HG02798 (cell line): ENCODE measurements around the gene PATJ.
"Not testable (repeated sequence)": the region's sequence is repeated elsewhere in the genome, so short reads cannot be mapped to it uniquely, and the experiment has no call there.

Experiments
- ATAC-seq: cut with Tn5 transposase; IDR thresholded peaks from one replicate; pipeline ENCODE4 v1.9.1; 2021; ENCODE audit warnings: mild to moderate bottlenecking; ENCODE audit not compliant: unreplicated experiment, poor library complexity

PATJ gene

GRCh38 chr1:62128745-62129144 is 386.5 kb downstream of the PATJ start:
- no peak for ATAC-seq

DNA sequence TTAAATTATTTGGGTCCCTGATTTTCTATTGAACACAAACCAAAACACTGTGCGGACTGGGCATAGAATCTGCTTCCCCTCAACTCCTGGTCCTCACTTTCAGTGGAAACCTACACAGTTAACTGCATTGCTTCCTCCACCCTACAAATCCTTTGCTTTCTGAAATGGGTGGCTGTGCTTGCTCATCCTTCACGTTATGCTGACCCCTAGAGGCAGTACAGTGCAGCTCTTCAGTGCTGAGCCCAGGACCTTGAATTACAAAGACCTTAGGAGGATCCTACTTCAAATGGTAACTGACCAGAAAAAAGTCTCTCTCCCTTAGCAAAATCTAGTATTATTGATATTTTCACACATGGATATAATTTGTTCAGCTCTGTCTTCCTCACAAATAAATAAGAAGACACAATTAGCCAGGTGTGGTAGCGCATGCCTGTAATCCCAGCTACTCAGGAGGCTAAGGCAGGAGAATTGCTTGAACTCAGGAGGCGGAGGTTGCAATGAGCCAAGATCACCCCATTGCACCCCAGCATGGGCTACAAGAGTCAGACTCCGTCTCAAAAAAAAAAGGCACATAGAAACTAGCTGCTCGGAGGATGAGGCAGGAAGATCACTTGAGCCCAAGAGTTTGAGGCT is 388.9 kb downstream of the PATJ start:
- ATAC-seq: peak; percentile 97

DNA sequence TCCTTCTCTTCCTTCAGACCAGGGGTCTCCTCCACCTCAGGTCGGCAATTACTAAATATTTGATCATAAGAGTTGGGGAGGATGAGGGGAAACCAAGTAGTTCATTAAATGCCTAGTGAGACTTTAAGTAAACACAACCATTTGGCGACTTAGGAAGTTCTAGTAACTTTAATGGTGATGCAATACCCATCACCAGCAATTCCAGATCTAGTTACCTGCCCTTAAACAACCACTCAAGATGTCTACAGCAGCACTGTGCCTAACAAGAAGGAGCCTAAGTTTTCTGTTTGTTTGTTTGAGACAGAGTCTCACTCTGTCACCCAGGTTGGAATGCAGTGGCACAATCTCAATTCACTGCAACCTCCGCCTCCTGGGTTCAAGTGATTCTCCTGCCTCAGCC is 395.7 kb downstream of the PATJ start:
- ATAC-seq: no peak

DNA sequence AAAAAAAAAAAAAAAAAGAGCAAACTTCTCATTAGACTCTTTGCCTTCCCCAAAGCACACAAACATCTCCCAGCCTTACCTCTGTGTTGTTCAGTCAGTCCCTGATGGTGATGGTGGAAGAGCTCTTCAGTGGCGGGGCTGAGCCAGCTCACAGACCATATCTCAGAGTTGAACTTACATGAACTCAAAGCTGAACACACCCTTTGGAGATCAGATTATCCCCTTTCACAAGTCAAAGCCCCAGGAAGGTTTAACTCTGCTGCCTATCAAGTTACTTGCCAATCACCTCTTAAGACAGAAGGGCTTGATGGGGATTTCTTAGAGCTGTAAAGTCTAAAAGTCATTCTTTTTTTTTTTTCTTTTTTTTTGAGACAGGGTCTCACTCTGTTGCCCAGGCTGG is 397.1 kb downstream of the PATJ start:
- ATAC-seq: no peak

- no peak for ATAC-seq
Observed at GRCh38 chr1:62140666-62141065, 398.4 kb downstream of the PATJ start.

GRCh38 chr1:62142496-62142895 is 400.2 kb downstream of the PATJ start:
- no peak for ATAC-seq

DNA sequence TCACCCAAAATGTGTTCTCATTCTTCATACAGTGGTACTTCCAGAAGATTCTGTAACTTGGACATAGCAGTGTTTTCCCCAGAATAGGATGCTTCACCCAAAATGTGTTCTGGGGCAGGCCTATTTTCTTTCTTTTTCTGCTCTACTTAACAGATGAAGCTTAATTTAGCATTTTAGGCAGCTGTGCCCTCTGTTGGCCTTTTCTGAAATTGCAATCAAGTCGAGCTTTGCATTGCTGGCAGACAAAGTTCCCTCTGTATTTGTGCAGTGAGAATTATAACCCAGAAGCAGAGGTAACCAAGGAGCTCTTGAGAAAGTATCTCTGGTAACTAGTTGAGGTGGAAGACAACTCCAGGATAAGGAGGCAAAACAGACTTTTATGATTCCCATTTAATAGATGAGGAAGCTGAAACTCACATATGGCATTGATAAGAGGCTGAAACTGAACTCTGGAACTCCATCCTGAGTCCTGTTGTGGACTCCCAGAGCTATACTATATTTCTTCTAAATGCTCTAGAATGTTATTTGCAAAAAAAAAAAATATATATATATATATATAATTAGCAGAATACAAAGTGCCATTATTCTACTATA is 402.1 kb downstream of the PATJ start:
- peak; percentile 80 for ATAC-seq

DNA sequence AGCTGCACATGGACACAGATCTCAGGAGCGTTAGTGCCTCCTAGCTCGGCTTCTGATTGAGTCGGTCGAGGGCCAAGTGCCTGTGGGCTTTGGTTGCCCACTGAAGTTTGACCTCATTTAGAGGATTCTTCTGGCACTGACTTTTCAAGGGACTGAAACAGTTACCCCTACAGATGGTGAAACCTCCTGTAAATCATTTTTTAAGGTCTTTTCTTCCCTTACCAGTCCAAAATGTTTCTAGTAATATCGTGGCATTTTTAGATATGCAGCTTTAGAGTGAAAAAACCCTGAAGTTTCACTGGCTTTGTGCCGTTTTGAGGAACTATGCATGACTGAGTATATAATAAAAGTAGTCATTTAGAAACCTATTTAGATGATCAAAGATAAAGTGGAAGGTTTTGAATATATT is 417.7 kb downstream of the PATJ start:
- ATAC-seq: no peak

- no peak for ATAC-seq
Observed at GRCh38 chr1:62161711-62162110, 419.4 kb downstream of the PATJ start.

DNA sequence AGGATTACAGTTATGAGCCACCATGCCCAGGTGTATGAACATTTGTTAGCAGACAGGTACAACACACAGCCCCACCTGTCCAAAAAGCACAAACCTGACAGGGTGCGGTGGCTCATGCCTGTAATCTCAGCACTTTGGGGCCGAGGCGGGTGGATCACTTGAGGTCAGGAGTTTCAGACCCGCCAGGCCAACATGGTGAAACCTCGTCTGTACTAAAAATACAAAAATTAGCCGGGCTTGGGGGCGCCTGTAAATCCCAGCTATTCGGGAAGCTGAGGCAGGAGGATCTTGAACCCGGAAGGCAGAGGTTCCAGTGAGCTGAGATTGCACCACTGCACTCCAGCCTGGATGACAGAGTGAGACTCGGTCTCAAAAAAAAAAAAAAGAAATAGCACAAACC is 428.1 kb downstream of the PATJ start:
- not testable (repeated sequence) for ATAC-seq

- ATAC-seq: no peak
Observed at GRCh38 chr1:62175568-62176179, 433.4 kb downstream of the PATJ start.

- ATAC-seq: no peak
Observed at GRCh38 chr1:62176597-62177312, 434.5 kb downstream of the PATJ start.

DNA sequence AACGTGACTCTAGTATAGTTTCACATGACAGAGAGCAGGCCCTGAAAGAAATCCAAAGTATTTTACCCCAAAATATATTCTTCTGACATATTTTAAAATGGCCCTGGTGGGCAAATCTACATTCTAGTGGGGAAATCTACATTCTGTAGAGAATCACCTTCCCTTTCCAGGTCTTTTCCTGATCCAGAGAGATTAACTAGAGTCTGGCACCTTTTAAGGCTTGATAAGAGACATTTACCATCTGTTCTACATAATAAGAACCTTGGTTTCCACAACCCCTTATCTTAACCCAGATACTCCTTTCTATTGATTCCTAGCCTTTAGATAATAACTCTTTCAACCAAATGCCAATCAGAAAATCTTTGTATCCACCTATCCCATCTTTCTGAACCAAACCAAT is 435.3 kb downstream of the PATJ start:
- ATAC-seq: no peak

DNA sequence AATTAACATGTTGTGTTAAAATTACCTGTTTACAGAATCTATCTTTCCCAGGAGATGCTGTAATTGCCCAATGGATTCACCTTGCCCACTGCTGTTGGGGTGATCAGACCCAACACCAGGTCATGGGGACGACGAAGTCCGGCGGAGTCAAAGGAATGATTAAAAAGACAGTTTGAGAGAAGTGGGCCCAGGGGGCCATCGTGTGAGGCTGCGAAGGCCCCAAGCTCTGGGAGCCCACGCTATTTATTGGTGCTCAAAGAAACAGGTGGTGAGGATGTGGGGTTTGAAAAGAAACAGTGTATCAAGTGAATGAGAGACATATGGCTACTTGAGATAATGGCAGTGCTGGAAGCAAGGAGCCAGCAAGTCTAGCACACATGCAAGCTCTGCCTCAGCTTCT is 436.1 kb downstream of the PATJ start:
- no peak for ATAC-seq

GRCh38 chr1:62180054-62180453 is 437.8 kb downstream of the PATJ start:
- not testable (repeated sequence) for ATAC-seq

DNA sequence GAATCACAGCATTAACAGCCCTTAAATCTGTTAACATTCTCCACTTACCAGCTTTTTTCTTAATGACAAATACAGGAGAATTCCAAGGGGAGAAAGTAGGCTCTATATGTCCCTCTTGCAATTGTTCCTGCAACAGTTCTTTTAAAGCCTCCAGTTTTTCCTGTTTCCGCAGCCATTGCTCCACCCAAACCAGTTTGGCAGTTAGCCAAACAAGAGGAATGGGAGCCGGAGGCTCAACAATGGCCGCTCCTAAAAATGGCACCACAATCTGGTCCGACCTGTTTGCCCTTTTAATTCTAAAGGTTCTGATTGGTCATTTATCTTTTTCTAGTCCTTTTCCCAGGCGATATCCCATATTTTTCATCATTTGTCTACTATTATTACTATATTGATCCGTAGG is 438.4 kb downstream of the PATJ start:
- ATAC-seq: no peak

- ATAC-seq: no peak
Observed at GRCh38 chr1:62181532-62181931, 439.3 kb downstream of the PATJ start.

DNA sequence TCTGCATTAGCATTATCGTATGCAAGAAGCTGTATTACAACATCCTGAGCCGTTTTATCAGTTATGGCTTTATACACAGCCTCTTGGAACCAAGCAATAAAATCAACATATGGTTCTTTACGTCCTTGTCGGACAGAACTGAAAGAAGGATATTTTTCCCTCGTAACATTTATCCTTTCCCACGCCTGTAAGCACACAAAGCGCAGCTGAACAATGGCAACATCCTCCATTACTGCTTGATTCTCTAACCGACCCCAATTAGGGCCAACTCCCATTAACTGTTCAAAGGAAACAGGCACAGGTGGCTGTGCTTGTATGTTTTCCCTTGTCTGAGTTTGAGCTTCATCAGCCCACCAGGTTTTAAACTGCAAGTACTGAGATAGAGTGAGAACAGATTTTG is 439.9 kb downstream of the PATJ start:
- ATAC-seq: not testable (repeated sequence)

- ATAC-seq: not testable (repeated sequence)
Observed at GRCh38 chr1:62183164-62184020, 441.1 kb downstream of the PATJ start.

GRCh38 chr1:62184336-62184735 is 442.1 kb downstream of the PATJ start:
- no peak for ATAC-seq
